SK-N-SH treated with all-trans-retinoic acid at 6 μM for 48 hours (cell line): ENCODE measurements around the gene GPR32.

Experiments used
- ATAC-seq: fragments of 200-7000 bp; cut with Tn5 transposase; 3 replicates; pipeline ENCODE4 v1.9.1; 2020; ENCODE audit warnings: mild to moderate bottlenecking, moderate library complexity
- ARNTL ChIP-seq: fragments of 450-650 bp; formaldehyde crosslinking; IDR thresholded peaks from 2 replicates; pipeline ENCODE4 v1.5.0; 2020; ENCODE audit warnings: low read depth, mild to moderate bottlenecking, moderate library complexity, borderline replicate concordance
- BACH2 ChIP-seq: fragments of 250-450 bp; sonication (Bioruptor Pico); IDR thresholded peaks from 2 replicates; pipeline ENCODE4 v1.9.0; 2021; ENCODE audit warnings: mild to moderate bottlenecking, borderline replicate concordance
- CREB5 ChIP-seq: fragments of 250-450 bp; sonication (Bioruptor Pico); IDR thresholded peaks from 2 replicates; pipeline ENCODE4 v1.5.1; 2020; ENCODE audit warnings: low read depth, mild to moderate bottlenecking, moderate library complexity
- CSDC2 ChIP-seq: fragments of 250-450 bp; sonication (Bioruptor Pico); IDR thresholded peaks from 2 replicates; pipeline ENCODE4 v1.5.0; 2020; ENCODE audit warnings: mild to moderate bottlenecking, moderate library complexity
- CSRNP3 ChIP-seq: fragments of 250-450 bp; sonication (Bioruptor Pico); IDR thresholded peaks from 2 replicates; pipeline ENCODE4 v1.5.1; 2021; ENCODE audit warnings: mild to moderate bottlenecking, moderate library complexity
- ESRRG ChIP-seq: fragments of 250-450 bp; sonication (Bioruptor Pico); IDR thresholded peaks from 2 replicates; pipeline ENCODE4 v1.6.1; 2021; ENCODE audit warnings: mild to moderate bottlenecking
- GLIS3 ChIP-seq: fragments of 250-450 bp; sonication (Bioruptor Pico); IDR thresholded peaks from 2 replicates; pipeline ENCODE4 v1.5.0; 2020; ENCODE audit warnings: mild to moderate bottlenecking, moderate library complexity
- ISL1 ChIP-seq: fragments of 250-450 bp; sonication (Bioruptor Pico); IDR thresholded peaks from 2 replicates; pipeline ENCODE4 v2.1.2; 2022; ENCODE audit warnings: mild to moderate bottlenecking, moderate library complexity
- OSR1 ChIP-seq: fragments of 250-450 bp; sonication (Bioruptor Pico); IDR thresholded peaks from 2 replicates; pipeline ENCODE4 v1.8.0; 2022; ENCODE audit warnings: moderate library complexity, mild to moderate bottlenecking, inconsistent platforms
- PATZ1 ChIP-seq: fragments of 250-450 bp; sonication (Bioruptor Pico); IDR thresholded peaks from 2 replicates; pipeline ENCODE4 v1.8.0; 2020; ENCODE audit warnings: mild to moderate bottlenecking, moderate library complexity, borderline replicate concordance
- POU6F1 ChIP-seq: fragments of 250-450 bp; sonication (Bioruptor Pico); IDR thresholded peaks from 2 replicates; pipeline ENCODE4 v1.8.0; 2021; ENCODE audit warnings: low read depth, mild to moderate bottlenecking, moderate library complexity, borderline replicate concordance
- RARB ChIP-seq: fragments of 250-450 bp; sonication (Bioruptor Pico); IDR thresholded peaks from 2 replicates; pipeline ENCODE4 v1.8.0; 2021; ENCODE audit warnings: mild to moderate bottlenecking, moderate library complexity
- SNAI2 ChIP-seq: fragments of 250-450 bp; sonication (Bioruptor Pico); IDR thresholded peaks from 2 replicates; pipeline ENCODE4 v1.5.0; 2020; ENCODE audit warnings: mild to moderate bottlenecking, moderate library complexity
- TCF4 ChIP-seq: fragments of 250-450 bp; sonication (Bioruptor Pico); IDR thresholded peaks from 2 replicates; pipeline ENCODE4 v1.8.0; 2021; ENCODE audit warnings: mild to moderate bottlenecking, moderate library complexity, borderline replicate concordance
- TOX ChIP-seq: fragments of 250-450 bp; sonication (Bioruptor Pico); IDR thresholded peaks from 2 replicates; pipeline ENCODE4 v1.8.0; 2021; ENCODE audit warnings: mild to moderate bottlenecking, moderate library complexity, borderline replicate concordance
- TSHZ2 ChIP-seq: fragments of 250-450 bp; sonication (Bioruptor Pico); IDR thresholded peaks from 2 replicates; pipeline ENCODE4 v1.5.0; 2020; ENCODE audit warnings: mild to moderate bottlenecking, moderate library complexity
- ZC3H10 ChIP-seq: fragments of 250-450 bp; sonication (Bioruptor Pico); IDR thresholded peaks from 2 replicates; pipeline ENCODE4 v1.5.1; 2021; ENCODE audit warnings: mild to moderate bottlenecking, moderate library complexity
- ZFP3 ChIP-seq: fragments of 250-450 bp; sonication (Bioruptor Pico); IDR thresholded peaks from 2 replicates; pipeline ENCODE4 v1.5.0; 2020; ENCODE audit warnings: mild to moderate bottlenecking, moderate library complexity
- ZFP30 ChIP-seq: fragments of 450-650 bp; formaldehyde crosslinking; IDR thresholded peaks from 2 replicates; pipeline ENCODE4 v1.5.0; 2022; ENCODE audit warnings: mild to moderate bottlenecking, moderate library complexity
- ZNF565 ChIP-seq: fragments of 450-650 bp; formaldehyde crosslinking; conservative IDR thresholded peaks from 2 replicates; pipeline ENCODE4 v1.5.0; 2020; ENCODE audit warnings: low read depth, mild to moderate bottlenecking, moderate library complexity
- ZNF70 ChIP-seq: fragments of 450-650 bp; formaldehyde crosslinking; IDR thresholded peaks from 2 replicates; pipeline ENCODE4 v1.5.0; 2020; ENCODE audit warnings: mild to moderate bottlenecking, moderate library complexity
- ZNF8 ChIP-seq: fragments of 450-650 bp; formaldehyde crosslinking; IDR thresholded peaks from 2 replicates; pipeline ENCODE4 v1.5.0; 2020; ENCODE audit warnings: mild to moderate bottlenecking, moderate library complexity

GPR32 gene

GRCh38 chr19:50796634-50797428 is 26.6 kb downstream of the GPR32 start:
- TF ChIP-seq ZNF565 (CRISPR knock-in tag) (no peak), POU6F1 (CRISPR knock-in tag) (no peak), ESRRG (CRISPR knock-in tag) (no peak), PATZ1 (no peak), CSRNP3 (CRISPR knock-in tag) (no peak), TOX (no peak), ZNF8 (CRISPR knock-in tag) (no peak), RARB (CRISPR knock-in tag) (no peak), CREB5 (no peak), CSDC2 (CRISPR knock-in tag) (no peak), ZNF70 (CRISPR knock-in tag) (no peak), TCF4 (CRISPR knock-in tag) (no peak), TSHZ2 (no peak), ZC3H10 (CRISPR knock-in tag) (no peak), SNAI2 (CRISPR knock-in tag) (no peak), ZFP3 (CRISPR knock-in tag) (no peak), BACH2 (no peak), ZFP30 (CRISPR knock-in tag) (no peak)
- ATAC-seq, result no peak

- no peak for ATAC-seq
- TF ChIP-seq TOX (no peak), ZNF70 (CRISPR knock-in tag) (no peak), PATZ1 (no peak), OSR1 (CRISPR knock-in tag) (no peak), ZC3H10 (CRISPR knock-in tag) (no peak), ZFP30 (CRISPR knock-in tag) (no peak), GLIS3 (CRISPR knock-in tag) (no peak), ARNTL (no peak), ISL1 (CRISPR knock-in tag) (no peak), ZFP3 (CRISPR knock-in tag) (no peak), RARB (CRISPR knock-in tag) (no peak), SNAI2 (CRISPR knock-in tag) (no peak)
These were observed 27.1 kb downstream of the GPR32 start for GRCh38 chr19:50797429-50797780.
